ENCODE results near the gene CBLN2. TPM values are rescaled to one million over a fixed set of nuclear protein-coding genes. Genes with fewer than 3 reads are reported as not detected.

CBLN2 gene
- total and polyA plus RNA-seq, 10 donors = 0.06 to 0.63 (median 0.10) TPM; not detected in 5

DNA sequence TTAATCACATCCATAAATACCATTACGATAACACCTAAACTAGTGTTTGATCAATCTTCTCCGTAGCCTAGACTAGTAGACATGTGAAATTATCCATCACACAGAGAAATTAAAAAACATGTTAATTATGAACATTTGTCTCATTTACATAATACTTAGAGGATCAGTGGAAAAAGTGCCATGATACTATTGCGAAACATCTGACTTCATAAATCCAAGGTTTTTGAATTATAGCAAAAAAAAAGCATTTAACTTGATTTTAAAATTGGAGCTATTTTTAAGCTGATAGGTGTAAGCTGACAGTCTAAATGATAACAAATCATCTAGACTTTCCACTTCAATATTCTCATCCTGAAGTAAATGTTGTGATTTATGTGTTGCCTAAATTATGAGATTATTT, 51.6 kb downstream of the CBLN2 start:
- H3K36me3 ChIP-seq = no peaks in the 10 kb centered on the region
- TF ChIP-seq POLR2AphosphoS5 (IDR thresholded peaks at IDR 0.05) (no peak), POLR2A (IDR thresholded peaks at IDR 0.05) (no peak)
- TF ChIP-seq, protein P1, sequence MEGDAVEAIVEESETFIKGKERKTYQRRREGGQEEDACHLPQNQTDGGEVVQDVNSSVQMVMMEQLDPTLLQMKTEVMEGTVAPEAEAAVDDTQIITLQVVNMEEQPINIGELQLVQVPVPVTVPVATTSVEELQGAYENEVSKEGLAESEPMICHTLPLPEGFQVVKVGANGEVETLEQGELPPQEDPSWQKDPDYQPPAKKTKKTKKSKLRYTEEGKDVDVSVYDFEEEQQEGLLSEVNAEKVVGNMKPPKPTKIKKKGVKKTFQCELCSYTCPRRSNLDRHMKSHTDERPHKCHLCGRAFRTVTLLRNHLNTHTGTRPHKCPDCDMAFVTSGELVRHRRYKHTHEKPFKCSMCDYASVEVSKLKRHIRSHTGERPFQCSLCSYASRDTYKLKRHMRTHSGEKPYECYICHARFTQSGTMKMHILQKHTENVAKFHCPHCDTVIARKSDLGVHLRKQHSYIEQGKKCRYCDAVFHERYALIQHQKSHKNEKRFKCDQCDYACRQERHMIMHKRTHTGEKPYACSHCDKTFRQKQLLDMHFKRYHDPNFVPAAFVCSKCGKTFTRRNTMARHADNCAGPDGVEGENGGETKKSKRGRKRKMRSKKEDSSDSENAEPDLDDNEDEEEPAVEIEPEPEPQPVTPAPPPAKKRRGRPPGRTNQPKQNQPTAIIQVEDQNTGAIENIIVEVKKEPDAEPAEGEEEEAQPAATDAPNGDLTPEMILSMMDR (IDR thresholded peaks at IDR 0.05 in 8 of 11, conservative IDR thresholded peaks at IDR 0.05 in 3 of 11) = no peak
- no peaks in the 10 kb centered on the region for H3K4me1 ChIP-seq
- intact Hi-C loops (cut with DNase I; ENCODE audit: low total_unique reads) = no loop called here
- H3K4me3 ChIP-seq = no peak overlapping the region
- no peak overlapping the region for H3K27ac ChIP-seq
- H3K9me3 ChIP-seq = no peaks in the 10 kb centered on the region
- no peak for DNase-seq
- 86 to 94% (median 88%) methylated on average over 3 of the region's 3 CpGs for WGBS, 5 donors
- H3K27me3 ChIP-seq (replicated peaks in 1 of 7) = no peaks in the 10 kb centered on the region

Measured in spleen (tissue), 11 donors.